Superior temporal gyrus (tissue), 1 donor: Measurements from ENCODE around the gene CDH4.

ENCODE experiments used
- DNase-seq: peaks from one replicate; pipeline ENCODE4 v3.0.0-alpha.2; 2016; ENCODE audit errors: extremely low spot score

Gene CDH4

GRCh38 chr20:61356196-61356595 is 104.1 kb downstream of the CDH4 start:
- no peak for DNase-seq

GRCh38 chr20:61357119-61357518 is 105.1 kb downstream of the CDH4 start:
- no peak for DNase-seq

GRCh38 chr20:61359254-61359653 is 107.2 kb downstream of the CDH4 start:
- no peak for DNase-seq

GRCh38 chr20:61360296-61360695 is 108.2 kb downstream of the CDH4 start:
- DNase-seq: no peak

- no peak for DNase-seq
Observed at GRCh38 chr20:61360940-61361339, 108.9 kb downstream of the CDH4 start.

GRCh38 chr20:61361501-61361900 is 109.4 kb downstream of the CDH4 start:
- no peak for DNase-seq

- no peak for DNase-seq
Observed at GRCh38 chr20:61364147-61364546, 112.1 kb downstream of the CDH4 start.

- no peak for DNase-seq
Observed at GRCh38 chr20:61366914-61367313, 114.9 kb downstream of the CDH4 start.

GRCh38 chr20:61369731-61370520 is 117.9 kb downstream of the CDH4 start:
- no peak for DNase-seq

- DNase-seq: peak; percentile 74
Observed at GRCh38 chr20:61370841-61371303, 118.8 kb downstream of the CDH4 start.

GRCh38 chr20:61371501-61372136 is 119.6 kb downstream of the CDH4 start:
- DNase-seq: no peak

- DNase-seq: no peak
Observed at GRCh38 chr20:61372137-61373054, 120.3 kb downstream of the CDH4 start.

- no peak for DNase-seq
Observed at GRCh38 chr20:61373055-61373399, 121.0 kb downstream of the CDH4 start.

- no peak for DNase-seq
Observed at GRCh38 chr20:61373956-61374545, 122.0 kb downstream of the CDH4 start.

GRCh38 chr20:61376541-61377240 is 124.6 kb downstream of the CDH4 start:
- DNase-seq: no peak

- DNase-seq: no peak
Observed at GRCh38 chr20:61378694-61379355, 126.8 kb downstream of the CDH4 start.

GRCh38 chr20:61379898-61380544 is 128.0 kb downstream of the CDH4 start:
- no peak for DNase-seq

- no peak for DNase-seq
Observed at GRCh38 chr20:61380545-61380915, 128.5 kb downstream of the CDH4 start.

- DNase-seq: no peak
Observed at GRCh38 chr20:61382194-61382593, 130.1 kb downstream of the CDH4 start.

- no peak for DNase-seq
Observed at GRCh38 chr20:61385296-61385695, 133.2 kb downstream of the CDH4 start.
